ENCODE measurements around the gene SLCO4A1.

SLCO4A1 gene

GRCh38 chr20:62607366-62608217 lies 34.7 kb upstream of the SLCO4A1 start:
- no peak for DNase-seq

- no peak for DNase-seq
These were observed 34.1 kb upstream of the SLCO4A1 start for GRCh38 chr20:62608218-62608565.

- no peak for DNase-seq
These were observed 33.0 kb upstream of the SLCO4A1 start for GRCh38 chr20:62609279-62609720.

- no peak for DNase-seq
These were observed 32.2 kb upstream of the SLCO4A1 start for GRCh38 chr20:62609811-62610757.

- DNase-seq: no peak
These were observed 31.3 kb upstream of the SLCO4A1 start for GRCh38 chr20:62611012-62611411.

GRCh38 chr20:62611819-62612218 lies 30.5 kb upstream of the SLCO4A1 start:
- no peak for DNase-seq

GRCh38 chr20:62614085-62614960 lies 28.0 kb upstream of the SLCO4A1 start:
- DNase-seq: no peak

GRCh38 chr20:62614961-62615680 lies 27.2 kb upstream of the SLCO4A1 start:
- no peak for DNase-seq

- DNase-seq: no peak
These were observed 26.5 kb upstream of the SLCO4A1 start for GRCh38 chr20:62615750-62616251.

GRCh38 chr20:62616728-62617621 lies 25.3 kb upstream of the SLCO4A1 start:
- peak; percentile 88 for DNase-seq

- peak; percentile 83 for DNase-seq
These were observed 24.4 kb upstream of the SLCO4A1 start for GRCh38 chr20:62617711-62618483.

- peak; percentile 79 for DNase-seq
These were observed 23.4 kb upstream of the SLCO4A1 start for GRCh38 chr20:62618611-62619529.

GRCh38 chr20:62620625-62621024 lies 21.7 kb upstream of the SLCO4A1 start:
- DNase-seq: no peak

- no peak for DNase-seq
These were observed 20.8 kb upstream of the SLCO4A1 start for GRCh38 chr20:62621251-62622110.

- DNase-seq: no peak
These were observed 20.0 kb upstream of the SLCO4A1 start for GRCh38 chr20:62622178-62622876.

- peak; percentile 71 for DNase-seq
These were observed 19.3 kb upstream of the SLCO4A1 start for GRCh38 chr20:62622877-62623487.
